ENCODE measurements around the gene ST6GAL1.
A peak's percentile ranks its signal among the peaks of the same experiment; 100 is the strongest.
"Not testable (repeated sequence)": the region's sequence is repeated elsewhere in the genome, so short reads cannot be mapped to it uniquely, and the experiment has no call there.

The ST6GAL1 gene

DNA sequence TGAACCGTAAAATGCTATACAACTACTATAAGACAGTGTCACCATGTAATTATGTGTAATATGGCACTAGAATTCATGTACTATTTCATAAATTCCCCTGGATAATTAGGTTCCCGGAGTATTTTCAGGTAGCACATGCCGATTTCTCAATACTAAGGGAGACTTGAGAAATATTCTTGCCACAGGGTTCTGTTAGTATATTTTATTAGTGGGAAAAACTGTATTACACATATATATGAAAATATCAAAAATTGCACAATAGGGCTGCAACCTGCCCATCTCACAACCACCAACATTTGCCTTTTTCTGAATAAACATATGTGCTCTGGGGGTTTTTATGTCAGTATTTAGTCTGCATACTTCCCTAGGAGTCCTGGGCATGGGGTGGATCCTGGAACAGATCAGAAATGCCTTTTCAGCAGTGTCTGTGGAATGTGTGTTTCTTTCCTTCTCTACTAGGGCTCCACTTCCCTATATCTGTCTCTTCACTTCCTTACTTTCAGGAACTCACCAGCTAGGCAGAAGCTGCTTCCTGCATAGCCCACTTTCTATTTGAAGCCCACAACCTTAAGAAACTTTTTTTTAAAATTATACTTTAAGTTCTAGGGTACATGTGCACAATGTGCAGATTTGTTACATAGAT, 121.5 kb downstream of the ST6GAL1 start:
- peaks cover 23% of the 10 kb centered on the region for H3K9me3 Mint-ChIP-seq
- peaks cover 66% of the 10 kb centered on the region for H3K4me1 Mint-ChIP-seq
- no peak overlapping the region for H3K4me3 Mint-ChIP-seq
- DNase-seq, result no peak
- H3K27ac Mint-ChIP-seq, result peak overlapping the region; percentile 69
- no peak for ATAC-seq
- peaks cover 94% of the 10 kb centered on the region for H3K36me3 Mint-ChIP-seq (ENCODE audit: low read depth)
- H3K27me3 Mint-ChIP-seq, result no peaks in the 10 kb centered on the region

DNA sequence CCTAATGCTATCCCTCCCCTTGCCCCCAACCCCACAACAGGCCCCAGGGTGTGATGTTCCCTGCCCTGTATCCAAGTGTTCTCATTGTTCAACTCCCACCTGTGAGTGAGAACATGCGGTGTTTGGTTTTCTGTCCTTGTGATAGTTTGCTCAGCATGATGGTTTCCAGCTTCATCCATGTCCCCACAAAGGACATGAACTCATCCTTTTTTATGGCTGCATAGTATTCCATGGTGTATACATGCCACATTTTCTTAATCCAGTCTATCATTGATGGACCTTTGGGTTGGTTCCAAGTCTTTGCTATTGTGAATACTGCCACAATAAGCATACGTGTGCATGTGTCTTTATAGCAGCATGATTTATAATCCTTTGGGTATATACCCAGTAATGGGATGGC, 122.1 kb downstream of the ST6GAL1 start:
- H3K4me1 Mint-ChIP-seq, result peaks cover 63% of the 10 kb centered on the region
- peaks cover 29% of the 10 kb centered on the region for H3K9me3 Mint-ChIP-seq
- not testable (repeated sequence) for H3K4me3 Mint-ChIP-seq, H3K27ac Mint-ChIP-seq, H3K27me3 Mint-ChIP-seq, DNase-seq, ATAC-seq
- H3K36me3 Mint-ChIP-seq (ENCODE audit: low read depth), result peaks cover 96% of the 10 kb centered on the region

DNA sequence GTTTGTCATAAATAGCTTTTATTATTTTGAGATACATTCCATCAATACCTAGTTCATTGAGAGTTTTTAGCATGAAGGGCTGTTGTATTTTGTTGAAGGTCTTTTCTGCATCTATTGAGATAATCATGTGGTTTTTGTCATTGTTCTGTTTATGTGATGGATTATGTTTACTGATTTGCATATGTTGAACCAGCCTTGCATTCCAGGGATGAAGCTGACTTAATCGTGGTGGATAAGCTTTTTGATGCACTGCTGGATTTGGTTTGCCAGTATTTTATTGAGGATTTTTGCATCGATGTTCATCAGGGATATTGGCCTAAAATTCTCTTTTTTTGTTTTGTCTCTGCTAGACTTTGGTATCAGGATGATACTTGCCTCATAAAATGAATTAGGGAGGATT, 124.1 kb downstream of the ST6GAL1 start:
- not testable (repeated sequence) for ATAC-seq, DNase-seq, H3K27ac Mint-ChIP-seq, H3K4me3 Mint-ChIP-seq, H3K27me3 Mint-ChIP-seq
- Mint-ChIP-seq H3K4me1 (peaks cover 60% of the 10 kb centered on the region), H3K9me3 (peaks cover 25% of the 10 kb centered on the region), H3K36me3 (ENCODE audit: low read depth) (peaks cover 98% of the 10 kb centered on the region)

DNA sequence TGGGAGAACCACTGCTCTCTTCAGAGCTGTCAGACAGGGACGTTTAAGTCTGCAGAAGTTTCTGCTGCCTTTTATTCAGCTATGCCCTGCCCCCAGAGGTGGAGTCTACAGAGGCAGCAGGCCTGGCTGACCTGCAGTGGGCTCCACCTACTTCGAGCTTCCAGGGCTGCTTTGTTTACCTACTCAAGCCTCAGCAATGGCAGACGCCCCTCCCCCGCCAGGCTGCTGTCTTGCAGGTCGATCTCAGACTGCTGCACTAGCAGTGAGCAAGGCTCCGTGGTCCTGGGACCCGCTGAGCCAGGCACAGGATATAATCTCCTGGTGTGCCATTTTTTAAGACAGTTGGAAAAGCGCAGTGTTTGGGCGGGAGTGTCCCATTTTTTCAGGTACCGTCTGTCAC, 127.5 kb downstream of the ST6GAL1 start:
- Mint-ChIP-seq H3K4me1 (peaks cover 68% of the 10 kb centered on the region), H3K36me3 (ENCODE audit: low read depth) (peaks cover 93% of the 10 kb centered on the region), H3K9me3 (peaks cover 22% of the 10 kb centered on the region)
- H3K27me3 Mint-ChIP-seq, H3K27ac Mint-ChIP-seq, DNase-seq, ATAC-seq, H3K4me3 Mint-ChIP-seq: not testable (repeated sequence)

DNA sequence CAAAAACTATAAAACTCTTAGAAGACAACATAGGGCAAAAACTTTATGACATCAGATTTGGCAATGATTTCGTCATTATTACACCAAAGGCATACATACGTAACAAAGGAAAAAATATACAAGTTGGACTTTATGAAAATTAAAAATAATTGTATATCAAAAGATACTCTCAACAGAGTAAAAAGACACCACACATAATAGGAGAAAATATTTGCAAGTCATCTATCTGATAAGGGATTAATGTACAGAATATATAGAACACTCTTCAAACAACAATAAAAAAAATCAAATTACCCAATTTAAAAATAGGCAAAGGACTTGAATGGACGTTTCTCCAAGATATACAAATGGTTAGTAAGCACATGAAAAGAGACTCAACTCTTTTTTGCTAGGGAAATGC, 131.4 kb downstream of the ST6GAL1 start:
- no peak overlapping the region for H3K4me3 Mint-ChIP-seq
- H3K27ac Mint-ChIP-seq, result peak overlapping the region; percentile 73
- H3K27me3 Mint-ChIP-seq, result no peaks in the 10 kb centered on the region
- H3K36me3 Mint-ChIP-seq (ENCODE audit: low read depth), result peaks cover 78% of the 10 kb centered on the region
- H3K9me3 Mint-ChIP-seq, result peaks cover 7% of the 10 kb centered on the region
- H3K4me1 Mint-ChIP-seq, result peaks cover 76% of the 10 kb centered on the region
- DNase-seq (no peak), ATAC-seq (no peak)

DNA sequence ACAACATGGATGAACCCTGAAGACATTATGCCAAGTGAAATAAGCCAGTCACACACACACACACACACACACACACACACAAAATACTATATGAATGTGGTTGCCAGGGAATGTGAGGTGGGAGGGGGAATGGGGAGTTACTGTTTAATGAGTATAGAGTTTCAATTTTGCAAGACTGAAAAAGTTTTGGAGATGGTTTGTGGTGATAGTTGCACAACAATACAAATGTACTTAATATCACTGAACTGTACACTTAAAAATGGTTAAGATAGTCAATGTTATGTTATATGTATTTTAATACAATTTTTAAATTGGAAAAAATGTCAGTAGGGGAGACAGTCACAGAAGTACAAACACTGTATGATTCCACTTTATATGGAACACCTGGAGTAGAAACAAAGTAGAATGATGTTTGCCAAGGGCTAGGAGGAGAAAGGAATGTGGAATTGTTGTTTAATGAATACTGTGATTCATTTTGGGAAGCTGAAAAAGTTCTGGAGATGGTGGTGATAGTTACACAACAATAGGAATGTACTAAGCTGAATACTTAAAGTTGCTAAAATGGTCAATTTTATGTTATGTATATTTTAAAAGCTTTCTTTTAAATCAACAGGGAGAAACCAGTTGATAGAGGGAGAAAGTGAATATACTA, 132.3 kb downstream of the ST6GAL1 start:
- no peak overlapping the region for H3K4me3 Mint-ChIP-seq
- peak overlapping the region; percentile 75 for H3K27ac Mint-ChIP-seq
- H3K27me3 Mint-ChIP-seq, result no peaks in the 10 kb centered on the region
- H3K4me1 Mint-ChIP-seq, result peaks cover 75% of the 10 kb centered on the region
- ATAC-seq, result no peak
- DNase-seq, result no peak
- no peaks in the 10 kb centered on the region for H3K9me3 Mint-ChIP-seq
- H3K36me3 Mint-ChIP-seq (ENCODE audit: low read depth), result peaks cover 75% of the 10 kb centered on the region

DNA sequence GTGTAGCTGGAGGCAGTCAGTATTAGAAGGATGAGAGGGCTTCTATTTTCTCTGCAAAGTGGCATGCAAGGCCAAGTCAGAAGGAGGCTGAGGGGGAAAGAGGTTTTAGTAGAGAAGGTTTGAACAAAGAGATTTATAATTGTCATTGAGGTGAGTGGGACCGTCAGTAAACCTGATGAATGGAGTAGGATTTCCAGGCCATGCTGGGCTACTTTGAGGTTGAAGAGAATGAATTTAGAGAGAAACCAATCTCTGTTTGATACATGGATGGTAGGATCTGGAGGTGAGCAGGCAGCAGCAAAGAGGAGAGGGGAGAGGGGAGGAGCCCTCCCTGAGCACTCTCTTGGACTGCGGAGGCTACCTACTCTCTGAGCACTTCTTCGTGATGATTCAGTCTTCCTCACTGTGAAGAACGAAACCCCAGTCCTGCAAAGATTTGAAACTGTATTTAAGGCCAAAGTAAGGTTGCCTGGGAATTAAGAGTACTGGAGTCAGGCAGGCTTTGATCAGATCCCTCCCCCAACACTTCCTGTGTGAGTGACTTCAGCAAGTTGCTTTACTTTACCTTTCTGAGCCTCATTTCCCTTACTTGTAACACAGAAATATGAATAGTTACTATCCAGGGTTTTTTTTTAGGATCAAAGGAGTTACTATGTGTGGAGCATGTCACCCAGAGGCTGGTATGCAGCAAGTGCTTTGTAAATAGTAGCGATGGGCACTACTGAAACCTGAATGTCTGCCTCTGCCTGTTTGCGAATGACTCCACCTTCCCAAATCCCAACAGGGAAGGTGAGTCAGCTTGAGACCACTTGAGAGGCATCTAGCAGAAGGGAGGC, 133.2 kb downstream of the ST6GAL1 start:
- H3K9me3 Mint-ChIP-seq, result no peaks in the 10 kb centered on the region
- H3K27me3 Mint-ChIP-seq, result no peaks in the 10 kb centered on the region
- H3K27ac Mint-ChIP-seq, result peak overlapping the region; percentile 75
- H3K4me1 Mint-ChIP-seq, result peaks cover 73% of the 10 kb centered on the region
- no peak for DNase-seq
- peak; percentile 67 for ATAC-seq
- peaks cover 74% of the 10 kb centered on the region for H3K36me3 Mint-ChIP-seq (ENCODE audit: low read depth)
- no peak overlapping the region for H3K4me3 Mint-ChIP-seq

DNA sequence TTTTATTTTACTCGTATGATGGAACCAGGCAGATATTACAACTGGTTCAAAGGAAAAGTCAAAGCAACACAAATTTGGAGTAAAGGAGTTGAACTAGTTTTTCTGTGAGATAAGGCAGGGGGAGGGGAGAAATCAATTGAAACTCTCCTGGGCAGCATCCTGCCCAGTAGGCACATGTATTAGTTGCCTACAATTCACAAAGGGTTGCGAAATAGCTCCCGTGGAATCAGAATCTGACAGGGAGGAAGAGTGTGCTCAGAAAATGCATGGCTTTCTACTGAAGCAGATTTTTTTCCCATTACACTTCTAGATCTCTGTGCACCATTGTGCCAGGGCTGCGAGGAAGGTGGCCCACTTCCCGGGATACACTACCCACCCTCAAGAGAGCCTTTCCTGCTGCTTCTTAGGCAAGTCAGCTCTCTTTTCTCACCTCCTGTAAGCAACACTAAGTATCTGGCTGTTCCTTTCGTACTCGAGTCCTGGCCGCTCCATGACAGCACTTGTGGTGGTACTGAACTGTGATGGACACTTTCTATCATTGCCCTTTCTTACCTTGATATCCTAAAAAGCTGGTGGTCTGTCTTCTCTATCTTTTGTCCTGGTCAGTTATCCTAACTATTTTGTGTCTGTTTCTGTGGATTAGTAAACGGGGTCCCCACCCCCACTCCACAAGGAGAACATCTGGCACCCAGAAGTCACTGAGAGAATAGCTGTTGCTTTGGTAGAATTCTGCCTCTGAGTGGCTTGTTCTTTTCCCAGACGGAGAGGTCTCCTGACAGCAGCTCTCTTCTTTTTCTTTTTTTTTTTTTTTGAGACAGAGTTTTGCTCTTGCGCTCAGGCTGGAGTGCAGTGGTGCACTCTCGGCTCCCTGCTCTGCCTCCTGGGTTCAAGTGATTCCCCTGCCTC, 134.1 kb downstream of the ST6GAL1 start:
- H3K4me1 Mint-ChIP-seq, result peaks cover 68% of the 10 kb centered on the region
- H3K36me3 Mint-ChIP-seq (ENCODE audit: low read depth), result peaks cover 74% of the 10 kb centered on the region
- DNase-seq (no peak), ATAC-seq (no peak)
- no peaks in the 10 kb centered on the region for H3K9me3 Mint-ChIP-seq
- H3K27me3 Mint-ChIP-seq, result no peaks in the 10 kb centered on the region
- H3K27ac Mint-ChIP-seq, result peak overlapping the region; percentile 75
- H3K4me3 Mint-ChIP-seq, result no peak overlapping the region

DNA sequence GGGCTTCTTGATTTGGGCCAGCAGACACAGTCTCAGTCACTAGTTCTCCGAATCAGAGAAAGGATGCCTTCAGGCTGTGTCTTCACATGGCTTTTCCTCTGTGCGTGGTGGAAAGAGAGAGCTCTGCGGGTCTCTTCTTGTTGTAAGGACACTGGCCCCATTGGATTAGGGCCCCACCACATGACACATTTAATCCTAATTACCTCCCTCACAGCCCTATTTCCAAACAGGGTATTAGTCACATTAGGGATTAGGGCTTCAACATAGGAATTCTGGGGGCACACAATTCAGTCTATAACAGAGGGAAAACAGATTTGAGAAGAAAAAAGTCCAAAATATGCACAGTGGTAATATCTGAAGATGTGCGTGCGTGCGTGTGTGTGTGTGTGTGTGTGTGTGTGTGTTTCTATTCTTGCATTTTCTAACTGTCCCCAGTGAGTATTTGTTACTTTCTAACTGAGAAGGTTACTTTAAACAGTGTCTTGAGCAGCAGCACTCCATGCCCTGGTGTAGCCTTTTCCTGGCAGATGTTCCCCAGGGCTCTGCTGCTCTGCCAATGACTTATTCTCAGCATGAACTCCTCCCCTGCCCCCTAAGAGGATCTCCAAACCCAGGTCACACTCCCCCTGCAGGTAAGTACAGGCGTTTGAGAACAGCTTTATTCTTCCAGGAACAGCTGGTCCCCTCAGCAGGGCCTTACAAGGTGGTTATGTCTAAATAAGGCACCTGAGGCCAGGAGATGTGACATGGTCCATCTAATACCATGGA, 136.1 kb downstream of the ST6GAL1 start:
- H3K4me1 Mint-ChIP-seq, result peaks cover 63% of the 10 kb centered on the region
- no peaks in the 10 kb centered on the region for H3K9me3 Mint-ChIP-seq
- DNase-seq (peak; percentile 36), ATAC-seq (peak; percentile 55)
- H3K36me3 Mint-ChIP-seq (ENCODE audit: low read depth), result peaks cover 75% of the 10 kb centered on the region
- no peaks in the 10 kb centered on the region for H3K27me3 Mint-ChIP-seq
- H3K27ac Mint-ChIP-seq, result peak overlapping the region; percentile 68
- no peak overlapping the region for H3K4me3 Mint-ChIP-seq

DNA sequence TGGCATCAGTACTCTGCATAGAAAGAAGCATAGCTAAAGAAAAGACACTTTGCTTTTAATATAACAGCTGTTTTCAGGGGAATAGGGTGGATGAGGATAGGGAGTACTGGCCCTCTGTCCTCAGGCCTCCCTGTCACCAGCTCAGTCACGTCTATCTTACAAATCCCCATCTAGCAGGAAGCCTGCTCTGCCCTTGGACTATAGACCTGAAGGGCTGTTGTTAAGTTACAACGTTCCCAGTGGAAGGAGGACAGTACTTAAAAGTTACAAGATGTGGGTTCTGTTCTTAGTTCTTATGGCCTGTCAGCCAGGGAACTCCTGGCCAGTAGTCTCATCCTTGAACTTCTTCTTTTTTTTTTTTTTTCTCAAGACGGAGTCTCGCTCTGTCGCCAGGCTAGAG, 138.5 kb downstream of the ST6GAL1 start:
- Mint-ChIP-seq H3K27ac (peak overlapping the region; percentile 21), H3K4me1 (peaks cover 43% of the 10 kb centered on the region), H3K4me3 (no peak overlapping the region), H3K9me3 (no peaks in the 10 kb centered on the region), H3K27me3 (no peaks in the 10 kb centered on the region), H3K36me3 (ENCODE audit: low read depth) (peaks cover 70% of the 10 kb centered on the region)
- ATAC-seq, result no peak
- no peak for DNase-seq

DNA sequence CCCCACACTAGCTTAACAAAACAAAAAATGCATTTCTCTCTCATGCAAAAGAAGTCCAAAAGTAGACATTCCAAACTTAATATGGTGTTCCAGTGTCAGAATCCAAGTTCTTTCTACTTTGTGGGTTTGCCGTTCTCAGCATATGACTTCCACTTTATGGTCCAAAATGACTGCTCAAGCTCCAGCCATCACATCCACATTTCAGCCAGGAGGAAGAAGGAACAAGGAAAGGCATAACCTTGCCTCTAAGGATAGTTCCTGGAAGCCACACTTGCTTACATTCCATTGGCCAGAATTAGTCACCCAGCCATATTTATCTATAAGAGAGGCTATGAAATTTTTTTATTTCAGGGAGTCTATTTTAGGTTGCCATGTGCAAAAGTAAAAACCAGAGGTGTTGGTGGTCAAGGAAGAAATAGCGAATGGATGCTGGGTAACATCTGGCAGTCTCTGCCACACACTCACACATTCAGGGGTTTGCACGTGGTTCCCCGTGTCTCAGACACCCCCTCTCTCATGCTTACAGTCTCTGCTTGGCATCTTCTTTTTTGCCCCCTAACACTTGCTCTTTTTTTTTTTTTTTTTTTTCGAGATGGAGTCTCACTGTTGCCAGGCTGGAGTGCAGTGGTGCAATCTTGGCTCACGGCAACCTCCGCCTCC, 139.7 kb downstream of the ST6GAL1 start:
- H3K4me1 Mint-ChIP-seq, result peaks cover 33% of the 10 kb centered on the region
- peak overlapping the region; percentile 21 for H3K27ac Mint-ChIP-seq
- DNase-seq (no peak), ATAC-seq (no peak)
- H3K4me3 Mint-ChIP-seq, result no peak overlapping the region
- H3K36me3 Mint-ChIP-seq (ENCODE audit: low read depth), result peaks cover 73% of the 10 kb centered on the region
- no peaks in the 10 kb centered on the region for H3K9me3 Mint-ChIP-seq
- no peaks in the 10 kb centered on the region for H3K27me3 Mint-ChIP-seq

DNA sequence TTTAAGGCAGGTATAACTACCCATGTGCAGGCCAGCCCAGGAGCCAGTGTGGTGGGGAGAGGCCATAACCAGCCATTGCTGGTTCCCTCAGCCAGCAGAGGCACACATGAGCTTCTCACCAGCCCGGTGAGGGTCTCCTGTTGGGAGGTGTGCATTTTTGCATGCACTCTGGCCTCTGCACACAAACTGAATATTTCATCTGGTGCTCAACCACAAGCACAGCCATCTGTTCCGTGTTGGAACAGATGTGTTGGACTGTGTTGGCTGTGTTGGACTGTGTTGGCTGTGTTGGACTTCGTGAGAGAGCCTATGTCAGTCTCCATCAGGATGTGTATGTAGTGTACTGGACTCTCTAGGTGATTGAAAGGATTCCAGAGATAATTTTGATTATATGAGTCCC, 141.8 kb downstream of the ST6GAL1 start:
- DNase-seq, result no peak
- Mint-ChIP-seq H3K4me3 (no peak overlapping the region), H3K27me3 (no peaks in the 10 kb centered on the region), H3K9me3 (no peaks in the 10 kb centered on the region), H3K4me1 (peaks cover 20% of the 10 kb centered on the region), H3K36me3 (ENCODE audit: low read depth) (peaks cover 73% of the 10 kb centered on the region), H3K27ac (peak overlapping the region; percentile 54)
- no peak for ATAC-seq

DNA sequence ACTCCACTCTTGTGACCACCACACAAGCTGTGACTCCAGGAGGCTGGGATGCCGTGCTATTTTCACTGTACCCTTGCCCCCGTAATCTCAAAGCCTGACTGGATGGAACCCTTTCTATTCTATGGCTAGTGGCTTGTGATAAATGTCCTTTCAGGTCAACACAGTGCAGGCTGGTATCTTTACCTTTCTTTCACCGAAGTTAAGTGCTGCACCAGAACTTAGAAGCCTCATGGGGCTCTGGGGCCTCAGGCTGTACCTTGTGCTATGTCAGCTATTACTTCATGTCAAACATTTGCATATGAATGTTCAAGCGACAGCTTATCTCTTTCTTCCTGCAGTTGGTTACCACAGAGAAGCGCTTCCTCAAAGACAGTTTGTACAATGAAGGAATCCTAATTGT, 142.2 kb downstream of the ST6GAL1 start:
- Mint-ChIP-seq H3K4me1 (peaks cover 20% of the 10 kb centered on the region), H3K27me3 (no peaks in the 10 kb centered on the region), H3K36me3 (ENCODE audit: low read depth) (peaks cover 70% of the 10 kb centered on the region), H3K9me3 (no peaks in the 10 kb centered on the region), H3K4me3 (no peak overlapping the region), H3K27ac (peak overlapping the region; percentile 54)
- DNase-seq, result no peak
- no peak for ATAC-seq
